HG02610 (cell line): Measurements from ENCODE around the gene LAG3.
"Not testable (repeated sequence)": the region's sequence is repeated elsewhere in the genome, so short reads cannot be mapped to it uniquely, and the experiment has no call there.

Source experiments
- ATAC-seq: cut with Tn5 transposase; IDR thresholded peaks from one replicate; pipeline ENCODE4 v1.9.1; 2021; ENCODE audit warnings: mild to moderate bottlenecking, moderate library complexity; ENCODE audit not compliant: unreplicated experiment

Gene LAG3

GRCh38 chr12:6772331-6772695 lies at the start of gene LAG3:
Gene LAG3, plus strand, starts transcription at chr12:6772520. Its CDS starts 333 bp downstream, at chr12:6772853.
- no peak for ATAC-seq

GRCh38 chr12:6722863-6723262 lies 49.5 kb upstream of the LAG3 start:
- no peak for ATAC-seq

- ATAC-seq = peak; percentile 93
These were observed 48.5 kb upstream of the LAG3 start, which contains the start of gene COPS7A for GRCh38 chr12:6723607-6724408. Gene COPS7A, plus strand, starts transcription at chr12:6724046. Its CDS starts 611 bp downstream, at chr12:6724657.

GRCh38 chr12:6724409-6724797 lies 47.9 kb upstream of the LAG3 start:
- ATAC-seq = peak; percentile 18

- ATAC-seq = no peak
These were observed 47.0 kb upstream of the LAG3 start for GRCh38 chr12:6725350-6725749.

GRCh38 chr12:6729186-6729585 lies 43.1 kb upstream of the LAG3 start:
- no peak for ATAC-seq

GRCh38 chr12:6730169-6730568 lies 42.2 kb upstream of the LAG3 start:
- no peak for ATAC-seq

GRCh38 chr12:6734506-6735387 lies 37.6 kb upstream of the LAG3 start:
- no peak for ATAC-seq

GRCh38 chr12:6735448-6736191 lies 36.7 kb upstream of the LAG3 start:
- ATAC-seq = no peak

GRCh38 chr12:6736754-6737153 lies 35.6 kb upstream of the LAG3 start:
- no peak for ATAC-seq

GRCh38 chr12:6742080-6742479 lies 30.2 kb upstream of the LAG3 start:
- ATAC-seq = not testable (repeated sequence)

- ATAC-seq = no peak
These were observed 29.5 kb upstream of the LAG3 start for GRCh38 chr12:6742834-6743233.

GRCh38 chr12:6743300-6743699 lies 29.0 kb upstream of the LAG3 start:
- ATAC-seq = not testable (repeated sequence)

- no peak for ATAC-seq
These were observed 26.4 kb upstream of the LAG3 start for GRCh38 chr12:6745741-6746525.

GRCh38 chr12:6747216-6747615 lies 25.1 kb upstream of the LAG3 start:
- ATAC-seq = no peak

GRCh38 chr12:6748761-6749160 lies 23.6 kb upstream of the LAG3 start:
- no peak for ATAC-seq

GRCh38 chr12:6750506-6750905 lies 21.8 kb upstream of the LAG3 start:
- no peak for ATAC-seq

GRCh38 chr12:6751767-6752166 lies 20.6 kb upstream of the LAG3 start:
- no peak for ATAC-seq

GRCh38 chr12:6752167-6752920 lies 20.0 kb upstream of the LAG3 start:
- ATAC-seq = no peak
